Activated T-cell treated with anti-CD3 and anti-CD28 coated beads for 48 hours (primary cell): ENCODE measurements around the gene KLHL15.

Source experiments
- DNase-seq: peaks from one replicate; pipeline ENCODE4 v3.0.0-alpha.2; 2020; ENCODE audit warnings: low read depth

KLHL15 gene

GRCh38 chrX:23952391-23952790 is 74.6 kb downstream of the KLHL15 start:
- DNase-seq = no peak

DNA sequence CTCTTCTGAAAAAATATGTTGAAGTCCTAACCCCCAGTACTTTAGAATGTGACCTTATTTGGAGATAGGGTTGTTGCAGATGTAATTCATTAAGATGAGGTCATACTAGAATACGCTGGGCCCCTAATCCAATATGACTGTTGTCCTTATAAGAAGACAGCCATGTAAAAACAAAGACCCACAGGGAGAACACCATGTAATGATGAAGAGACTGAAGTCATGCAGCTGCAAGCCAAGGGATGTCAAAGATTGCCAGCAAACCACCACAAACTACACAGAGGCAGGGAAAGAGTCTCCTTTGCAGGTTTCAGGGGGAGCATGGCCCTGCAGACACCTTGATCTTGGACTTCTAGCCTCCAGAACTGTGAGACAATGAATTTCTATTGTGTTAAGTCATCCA is 81.8 kb downstream of the KLHL15 start:
- DNase-seq = no peak

GRCh38 chrX:23944234-23944633 is 82.8 kb downstream of the KLHL15 start:
- DNase-seq = no peak

DNA sequence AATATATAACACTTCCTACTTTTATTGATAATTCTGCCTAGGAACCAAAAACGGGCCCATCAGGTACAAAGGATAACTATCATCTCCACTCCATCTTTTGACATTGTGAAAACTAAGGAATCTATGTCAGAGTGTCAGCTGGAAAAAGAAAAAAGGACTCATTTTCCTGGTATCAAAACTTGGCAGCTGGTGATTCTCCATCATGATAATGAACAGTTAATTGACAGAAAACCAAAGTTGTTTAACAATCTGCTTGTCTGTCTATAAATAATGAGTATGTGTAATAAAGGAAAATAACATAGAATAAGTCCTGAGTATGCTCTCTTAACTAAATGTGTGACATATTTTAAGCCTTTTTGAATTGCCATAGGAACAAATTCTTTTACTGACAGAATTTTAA is 87.8 kb downstream of the KLHL15 start:
- DNase-seq = no peak

- no peak for DNase-seq
Observed at GRCh38 chrX:23938690-23939089, 88.3 kb downstream of the KLHL15 start.

DNA sequence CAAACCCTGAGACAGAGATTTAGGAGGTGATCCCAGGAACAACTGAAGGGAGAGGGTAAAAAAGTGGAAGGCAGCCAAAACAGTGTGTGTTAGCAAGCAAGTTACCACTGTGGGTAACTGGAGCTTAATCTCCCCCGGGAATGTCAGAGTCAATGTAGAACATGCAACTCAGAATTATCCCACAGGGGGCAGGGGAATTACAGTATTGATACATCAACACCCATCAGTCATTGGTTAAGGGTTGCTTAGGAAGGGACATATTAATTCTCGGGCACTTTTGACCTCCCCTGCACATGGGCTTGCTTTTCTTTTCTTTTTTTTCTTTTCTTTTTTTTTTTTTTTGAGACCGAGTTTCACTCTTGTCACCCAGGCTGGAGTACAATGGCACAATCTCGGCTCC is 89.9 kb downstream of the KLHL15 start:
- no peak for DNase-seq

DNA sequence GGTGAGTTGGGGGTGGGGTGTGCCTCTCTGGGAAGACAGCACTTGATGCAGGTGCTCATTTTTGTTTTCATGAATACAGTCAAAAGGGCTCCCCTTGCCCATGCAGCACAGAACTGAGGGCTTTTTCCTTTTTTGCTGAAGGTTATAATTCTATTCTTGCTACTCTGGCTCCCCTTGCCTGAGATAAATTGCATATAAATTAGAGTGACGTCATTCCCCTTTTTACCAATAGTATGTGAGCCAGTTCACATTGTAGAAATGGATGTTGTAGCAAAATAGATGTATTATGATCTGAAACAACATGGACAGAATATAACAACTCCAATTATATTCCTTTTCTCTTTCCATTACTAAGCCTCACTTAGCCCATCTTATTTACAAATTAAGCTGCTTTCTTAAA is 90.8 kb downstream of the KLHL15 start:
- no peak for DNase-seq

- no peak for DNase-seq
Observed at GRCh38 chrX:23935106-23935505, 91.9 kb downstream of the KLHL15 start.
